Measurements from ENCODE around the gene ANKRD53. TPM values are rescaled to one million over a fixed set of nuclear protein-coding genes. Genes with fewer than 3 reads are reported as not detected.

The ANKRD53 gene
- total and polyA plus RNA-seq, 2 experiments from 2014 or later = 0.97 to 4.7 TPM

- WGBS (ENCODE audit: low lambda C conversion rate, missing lambda C conversion rate) = 100% methylated on average over 3 of the region's 3 CpGs
- H3K4me1 ChIP-seq (ENCODE audit: insufficient read depth) = no peaks in the 10 kb centered on the region
- H2AFZ ChIP-seq = no peak overlapping the region
- TF ChIP-seq EZH2phosphoT487 (IDR thresholded peaks at IDR 0.05; ENCODE audit: low read depth, severe bottlenecking, unreplicated experiment) (no peak), CTCF (IDR thresholded peaks at IDR 0.05; ENCODE audit: poor library complexity) (no peak), EZH2 (IDR thresholded peaks at IDR 0.05; ENCODE audit: borderline replicate concordance) (no peak)
- H3K4me2 ChIP-seq = no peak overlapping the region
- H4K20me1 ChIP-seq (ENCODE audit: insufficient read depth, poor library complexity, severe bottlenecking) = no peaks in the 10 kb centered on the region
- no peaks in the 10 kb centered on the region for H3K9me2 ChIP-seq (replicated peaks; ENCODE audit: insufficient read depth)
- no peak for DNase-seq (ENCODE audit: low spot score)
- no peak overlapping the region for H3K27ac ChIP-seq
- H3K4me3 ChIP-seq = no peak overlapping the region
- no peaks in the 10 kb centered on the region for H3K27me3 ChIP-seq
- H3K79me2 ChIP-seq = no peaks in the 10 kb centered on the region
- no peaks in the 10 kb centered on the region for H3K36me3 ChIP-seq (replicated peaks; ENCODE audit: insufficient read depth, low read depth)
- H3K9me3 ChIP-seq (ENCODE audit: low read depth) = no peaks in the 10 kb centered on the region
Measured at GRCh38 chr2:70984228-70984575, 5.8 kb downstream of the ANKRD53 start.

- peak; percentile 77 for DNase-seq (ENCODE audit: low spot score)
- WGBS (ENCODE audit: low lambda C conversion rate, missing lambda C conversion rate) = 49% methylated on average over 31 of the region's 32 CpGs
- H3K27ac ChIP-seq = no peak overlapping the region
Measured at GRCh38 chr2:70984576-70985282, 6.3 kb downstream of the ANKRD53 start.

GRCh38 chr2:70985283-70985688 is 6.9 kb downstream of the ANKRD53 start:
- TF ChIP-seq CTCF (IDR thresholded peaks at IDR 0.05; ENCODE audit: poor library complexity) (no peak), EZH2phosphoT487 (IDR thresholded peaks at IDR 0.05; ENCODE audit: low read depth, severe bottlenecking, unreplicated experiment) (no peak), EZH2 (IDR thresholded peaks at IDR 0.05; ENCODE audit: borderline replicate concordance) (no peak)
- no peaks in the 10 kb centered on the region for H4K20me1 ChIP-seq (ENCODE audit: insufficient read depth, poor library complexity, severe bottlenecking)
- no peaks in the 10 kb centered on the region for H3K36me3 ChIP-seq (replicated peaks; ENCODE audit: insufficient read depth, low read depth)
- H2AFZ ChIP-seq = no peak overlapping the region
- H3K9me3 ChIP-seq (ENCODE audit: low read depth) = no peaks in the 10 kb centered on the region
- no peaks in the 10 kb centered on the region for H3K4me1 ChIP-seq (ENCODE audit: insufficient read depth)
- no peak overlapping the region for H3K4me2 ChIP-seq
- no peaks in the 10 kb centered on the region for H3K79me2 ChIP-seq
- DNase-seq (ENCODE audit: low spot score) = no peak
- no peak overlapping the region for H3K27ac ChIP-seq
- 80% methylated on average over 5 of the region's 5 CpGs for WGBS (ENCODE audit: low lambda C conversion rate, missing lambda C conversion rate)
- no peaks in the 10 kb centered on the region for H3K9me2 ChIP-seq (replicated peaks; ENCODE audit: insufficient read depth)
- no peaks in the 10 kb centered on the region for H3K27me3 ChIP-seq
- no peak overlapping the region for H3K4me3 ChIP-seq

More at GRCh38 chr2:70984576-70985282, 6.3 kb downstream of the ANKRD53 start:
- no peaks in the 10 kb centered on the region for H3K4me1 ChIP-seq (ENCODE audit: insufficient read depth)
- no peaks in the 10 kb centered on the region for H3K9me2 ChIP-seq (replicated peaks; ENCODE audit: insufficient read depth)
- H3K4me2 ChIP-seq = no peak overlapping the region
- no peak overlapping the region for H3K4me3 ChIP-seq
- no peaks in the 10 kb centered on the region for H3K27me3 ChIP-seq
- no peak overlapping the region for H2AFZ ChIP-seq
- H4K20me1 ChIP-seq (ENCODE audit: insufficient read depth, poor library complexity, severe bottlenecking) = no peaks in the 10 kb centered on the region
- TF ChIP-seq EZH2 (IDR thresholded peaks at IDR 0.05; ENCODE audit: borderline replicate concordance) (no peak), CTCF (IDR thresholded peaks at IDR 0.05; ENCODE audit: poor library complexity) (peak; percentile 69)
- no peaks in the 10 kb centered on the region for H3K9me3 ChIP-seq (ENCODE audit: low read depth)
- H3K36me3 ChIP-seq (replicated peaks; ENCODE audit: insufficient read depth, low read depth) = no peaks in the 10 kb centered on the region
- no peaks in the 10 kb centered on the region for H3K79me2 ChIP-seq
